IPS DF 4.7 (cell line): ENCODE data around the gene GALNT3.

ENCODE experiments used
- DNase-seq: peaks from one replicate; pipeline ENCODE4 v3.0.0-alpha.2; 2013; ENCODE audit warnings: low spot score; ENCODE audit errors: extremely low read depth

The GALNT3 gene

GRCh38 chr2:165746501-165746900 is 47.5 kb downstream of the GALNT3 start:
- no peak for DNase-seq

DNA sequence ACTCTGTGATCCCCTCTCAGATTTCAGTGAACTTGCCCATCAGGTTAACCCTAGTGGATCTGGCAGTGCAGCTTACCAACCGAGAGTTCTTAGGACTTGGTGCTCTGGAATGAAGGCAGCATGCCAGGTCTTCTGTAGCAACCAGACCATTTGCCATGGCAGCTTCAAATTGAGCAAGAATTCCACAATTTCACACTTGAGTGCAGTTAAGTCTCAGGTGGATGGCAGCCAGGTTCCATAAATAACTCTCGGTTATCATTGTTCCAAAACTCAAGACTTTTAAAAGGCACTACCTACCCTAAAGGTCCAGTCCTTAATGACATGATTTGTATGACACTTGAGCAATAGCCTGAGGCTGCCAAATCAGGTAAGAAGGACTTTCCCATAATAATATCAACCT is 48.1 kb downstream of the GALNT3 start:
- no peak for DNase-seq

DNA sequence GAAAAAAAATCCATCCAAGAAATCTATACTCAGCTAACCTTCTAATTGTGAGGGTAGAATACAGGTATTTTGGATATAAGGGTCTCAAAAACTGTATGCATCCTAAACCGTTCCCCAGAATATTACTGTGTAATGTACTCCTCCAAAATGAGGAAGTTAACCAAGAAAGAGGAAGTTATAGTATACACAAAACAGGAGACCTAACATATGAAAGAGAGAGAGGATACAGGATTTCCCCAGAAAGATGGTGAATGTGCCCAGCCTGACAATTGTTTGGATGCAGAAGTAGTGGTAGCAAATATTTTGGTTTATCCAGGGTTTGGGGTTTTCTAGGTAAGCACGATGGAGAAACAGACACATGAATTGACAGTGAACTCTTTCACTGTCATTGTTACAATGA is 50.6 kb downstream of the GALNT3 start:
- no peak for DNase-seq

GRCh38 chr2:165725421-165725820 is 68.6 kb downstream of the GALNT3 start:
- DNase-seq, result no peak

- no peak for DNase-seq
These were observed 73.5 kb downstream of the GALNT3 start for GRCh38 chr2:165720511-165720910.

GRCh38 chr2:165718610-165719210 is 75.3 kb downstream of the GALNT3 start:
- no peak for DNase-seq

- no peak for DNase-seq
These were observed 78.0 kb downstream of the GALNT3 start for GRCh38 chr2:165716091-165716490.

- no peak for DNase-seq
These were observed 87.0 kb downstream of the GALNT3 start for GRCh38 chr2:165706960-165707487.

GRCh38 chr2:165701147-165701546 is 92.9 kb downstream of the GALNT3 start:
- no peak for DNase-seq

GRCh38 chr2:165700531-165700930 is 93.5 kb downstream of the GALNT3 start:
- no peak for DNase-seq

DNA sequence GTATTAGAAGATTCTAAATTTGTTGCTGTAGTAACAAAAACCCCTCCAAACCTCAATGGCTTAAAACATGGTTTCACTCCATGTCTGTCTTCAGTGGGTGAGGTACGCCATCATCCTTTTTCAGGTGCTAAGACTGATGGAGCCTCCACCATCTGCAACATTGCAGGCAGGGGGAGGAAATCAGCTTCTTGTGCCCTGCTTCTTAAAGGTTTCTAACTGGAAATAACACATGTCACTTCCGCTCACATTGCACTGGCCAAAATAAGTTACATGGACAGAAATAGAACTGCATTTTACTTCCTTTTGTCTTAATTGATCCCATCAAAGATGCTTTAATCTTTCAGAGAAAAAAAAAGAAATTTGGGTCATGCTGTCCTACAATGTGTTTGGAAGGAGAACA is 94.1 kb downstream of the GALNT3 start:
- no peak for DNase-seq

DNA sequence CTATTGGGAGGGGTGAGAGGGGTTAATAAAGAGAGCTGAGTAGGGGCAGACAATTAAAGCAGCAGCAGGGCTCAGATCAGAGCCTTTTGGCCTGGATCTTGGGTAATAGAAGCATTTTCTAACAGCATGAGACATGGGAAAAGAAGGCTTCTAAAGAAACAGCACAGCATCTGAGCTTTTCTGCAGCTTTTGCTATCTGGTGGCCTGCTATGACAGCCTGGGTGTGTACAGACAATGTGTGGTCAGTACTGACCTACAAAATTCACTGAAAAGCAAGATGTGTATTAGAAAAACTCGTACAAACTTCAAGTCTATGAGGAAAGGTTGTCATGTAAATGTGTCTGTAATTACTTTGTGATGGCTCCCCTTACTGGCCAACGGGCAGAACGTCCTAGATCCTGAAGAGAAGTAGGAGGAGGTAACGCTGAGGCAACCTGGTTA is 95.6 kb downstream of the GALNT3 start:
- DNase-seq, result no peak

DNA sequence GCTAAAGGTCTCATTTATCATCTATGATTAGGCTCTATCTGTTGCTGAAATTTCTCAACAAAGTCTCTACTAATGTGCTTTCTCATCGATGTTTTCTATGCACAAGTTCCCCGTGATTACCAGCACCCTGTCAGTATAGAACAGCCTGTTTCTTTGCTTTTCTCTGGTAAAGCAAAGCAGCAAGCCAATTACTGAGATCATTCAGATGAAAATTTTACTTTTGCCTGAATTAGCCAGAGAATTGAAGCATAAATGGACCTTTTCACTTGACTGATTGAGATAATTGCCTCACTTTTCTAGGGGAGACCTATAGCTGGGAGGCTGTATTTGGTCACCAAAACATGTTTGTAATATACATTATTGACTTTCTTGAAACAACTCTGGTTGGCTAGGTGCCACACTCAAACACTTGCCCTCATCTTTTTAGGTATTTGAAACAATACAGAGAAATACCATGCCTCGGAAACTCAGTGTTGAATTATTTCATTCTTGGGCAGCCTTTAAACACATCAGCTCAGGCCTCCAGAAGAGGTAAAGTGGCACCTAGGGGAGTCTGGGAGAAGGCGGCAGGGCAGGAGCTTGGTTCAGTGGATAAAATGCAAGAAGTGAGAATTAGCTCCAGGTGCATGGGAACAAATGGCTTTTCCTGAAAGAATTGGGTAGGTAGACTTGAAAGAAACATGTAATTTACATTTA is 96.2 kb downstream of the GALNT3 start:
- no peak for DNase-seq
